Body of pancreas (tissue), 4 donors: ENCODE measurements around the gene UTF1.

Source experiments
- CTCF ChIP-seq, 7 experiments: fragments of 450-650 bp in 4 of 7; fragments of 200-600 bp in 3 of 7; sonication (generic) in 3 of 7; IDR thresholded peaks; one replicate each; pipeline ENCODE4 v1.5.1; 2016 to 2019; ENCODE audit warnings: antibody characterized with exemption in 7 of 7
- POLR2A ChIP-seq, 3 donors: fragments of 450-650 bp; IDR thresholded peaks; one replicate each; pipeline ENCODE4 v1.6.1; 2016; ENCODE audit warnings: antibody characterized with exemption in 3 of 3, mild to moderate bottlenecking in 2 of 3

- no peak for TF ChIP-seq CTCF (IDR thresholded peaks at IDR 0.05)
- TF ChIP-seq POLR2A (IDR thresholded peaks at IDR 0.05): no peak
These were observed 14.4 kb upstream of the UTF1 start for GRCh38 chr10:133215586-133215985.
